Measurements from ENCODE around the gene LGR5. TPM values are rescaled to one million over a fixed set of nuclear protein-coding genes. Genes with fewer than 3 reads are reported as not detected.

The LGR5 gene
- total and polyA plus RNA-seq, 2 donors (not counting 3 experiments of a cell fraction or from before 2014, with no cell fraction given) = not detected

- FAIRE-seq = no peak
- POLR2A ChIA-PET = no interaction called here
Measured at GRCh38 chr12:71469258-71469750, 29.7 kb downstream of the LGR5 start.

More at GRCh38 chr12:71469258-71469750, 29.7 kb downstream of the LGR5 start:
- H3K4me1 ChIP-seq (ENCODE audit: control insufficient read depth, extremely low read depth, insufficient read depth, low read length) = no peaks in the 10 kb centered on the region
- no peak overlapping the region for H2AFZ ChIP-seq (ENCODE audit: low read depth, low read length)
- no peaks in the 10 kb centered on the region for H3K27me3 ChIP-seq (ENCODE audit: control insufficient read depth in 2 of 2, insufficient read depth in 2 of 2, low read length in 2 of 2)
- TF ChIP-seq JUN (IDR thresholded peaks at IDR 0.05; ENCODE audit: borderline replicate concordance, insufficient read depth, insufficient read length, low read depth) (no peak), FOS (IDR thresholded peaks at IDR 0.05; ENCODE audit: borderline replicate concordance, insufficient read depth, low read length) (no peak), MAX (IDR thresholded peaks at IDR 0.05; ENCODE audit: insufficient read depth, insufficient read length) (no peak), GATA2 (IDR thresholded peaks at IDR 0.05; ENCODE audit: insufficient read depth, insufficient read length, low read depth, low read length) (no peak), EZH2 (IDR thresholded peaks at IDR 0.05; ENCODE audit: borderline replicate concordance, low read depth, low read length, severe bottlenecking) (no peak), POLR2A (IDR thresholded peaks at IDR 0.05; ENCODE audit: low read depth, low read length) (no peak), MYC (IDR thresholded peaks at IDR 0.05; ENCODE audit: low read depth, low read length) (no peak), POLR2AphosphoS5 (IDR thresholded peaks at IDR 0.05; ENCODE audit: insufficient read depth, low read depth, low read length) (no peak)
- TF ChIP-seq, protein P1, sequence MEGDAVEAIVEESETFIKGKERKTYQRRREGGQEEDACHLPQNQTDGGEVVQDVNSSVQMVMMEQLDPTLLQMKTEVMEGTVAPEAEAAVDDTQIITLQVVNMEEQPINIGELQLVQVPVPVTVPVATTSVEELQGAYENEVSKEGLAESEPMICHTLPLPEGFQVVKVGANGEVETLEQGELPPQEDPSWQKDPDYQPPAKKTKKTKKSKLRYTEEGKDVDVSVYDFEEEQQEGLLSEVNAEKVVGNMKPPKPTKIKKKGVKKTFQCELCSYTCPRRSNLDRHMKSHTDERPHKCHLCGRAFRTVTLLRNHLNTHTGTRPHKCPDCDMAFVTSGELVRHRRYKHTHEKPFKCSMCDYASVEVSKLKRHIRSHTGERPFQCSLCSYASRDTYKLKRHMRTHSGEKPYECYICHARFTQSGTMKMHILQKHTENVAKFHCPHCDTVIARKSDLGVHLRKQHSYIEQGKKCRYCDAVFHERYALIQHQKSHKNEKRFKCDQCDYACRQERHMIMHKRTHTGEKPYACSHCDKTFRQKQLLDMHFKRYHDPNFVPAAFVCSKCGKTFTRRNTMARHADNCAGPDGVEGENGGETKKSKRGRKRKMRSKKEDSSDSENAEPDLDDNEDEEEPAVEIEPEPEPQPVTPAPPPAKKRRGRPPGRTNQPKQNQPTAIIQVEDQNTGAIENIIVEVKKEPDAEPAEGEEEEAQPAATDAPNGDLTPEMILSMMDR (IDR thresholded peaks at IDR 0.05; ENCODE audit: extremely low read depth in 1 of 2, insufficient read depth in 1 of 2, low read depth in 1 of 2, low read length in 2 of 2) = no peak
- no peak overlapping the region for H3K4me3 ChIP-seq (replicated peaks in 1 of 3; ENCODE audit: insufficient read depth in 1 of 3, low read depth in 1 of 3, low read length in 3 of 3)
- no peak overlapping the region for H3K4me2 ChIP-seq (ENCODE audit: insufficient read depth, low read length)
- no TSS peak for BruUV-seq (replicated peaks)
- no peaks in the 10 kb centered on the region for H4K20me1 ChIP-seq (replicated peaks; ENCODE audit: control insufficient read depth, extremely low read depth, insufficient read depth, low read length)
- CTCF ChIA-PET = no interaction called here
- no peaks in the 10 kb centered on the region for H3K79me2 ChIP-seq (ENCODE audit: control insufficient read depth, insufficient read depth, low read length)
- H3K9ac ChIP-seq (replicated peaks; ENCODE audit: extremely low read depth, insufficient read depth, low read length) = no peak overlapping the region
- H3K9me1 ChIP-seq (replicated peaks; ENCODE audit: control insufficient read depth, extremely low read depth, insufficient read depth, low read length) = no peaks in the 10 kb centered on the region
- intact Hi-C loops (cut with micrococcal nuclease) = no loop called here
- no peak for DNase-seq (ENCODE audit: low read depth, low spot score)
- no peak overlapping the region for H3K27ac ChIP-seq (ENCODE audit: insufficient read depth, low read depth, low read length)
- dilution Hi-C loops (cut with MboI; ENCODE audit: extremely low pct_ligation_motif_present, low sequenced_read_pairs) = no loop called here
- H3K36me3 ChIP-seq (ENCODE audit: control insufficient read depth in 2 of 2, extremely low read depth in 1 of 2, insufficient read depth in 2 of 2, low read length in 2 of 2) = no peaks in the 10 kb centered on the region
- H3K9me3 ChIP-seq (replicated peaks; ENCODE audit: control insufficient read depth, insufficient read depth, low read length) = no peaks in the 10 kb centered on the region

All from endothelial cell of umbilical vein (primary cell).